Stimulated activated naive CD8-positive, alpha-beta T cell treated with anti-CD3 and anti-CD28 coated beads, Interleukin-15, Interleukin-2, amounts not matched to agents 100 ng/mL and 50 ng/mL, for 24 hours (primary cell): ENCODE measurements around the gene AGTRAP.

Experiments used
- H3K27ac Mint-ChIP-seq: one replicate; pipeline ENCODE4 v1.8.0; 2021; ENCODE audit warnings: mild to moderate bottlenecking, mixed read lengths
- H3K27me3 Mint-ChIP-seq: one replicate; pipeline ENCODE4 v1.8.0; 2021; ENCODE audit warnings: mixed read lengths
- H3K36me3 Mint-ChIP-seq: one replicate; pipeline ENCODE4 v1.8.0; 2021; ENCODE audit warnings: low read depth, mixed read lengths
- H3K4me1 Mint-ChIP-seq: one replicate; pipeline ENCODE4 v1.8.0; 2021; ENCODE audit warnings: low read depth, mixed read lengths
- H3K4me3 Mint-ChIP-seq: one replicate; pipeline ENCODE4 v1.8.0; 2021; ENCODE audit warnings: mild to moderate bottlenecking, mixed read lengths
- H3K9me3 Mint-ChIP-seq: one replicate; pipeline ENCODE4 v1.8.0; 2021; ENCODE audit warnings: mixed read lengths

Gene AGTRAP

GRCh38 chr1:11757047-11757446 lies 21.1 kb downstream of the AGTRAP start:
- no peaks in the 10 kb centered on the region for H3K9me3 Mint-ChIP-seq
- no peaks in the 10 kb centered on the region for H3K36me3 Mint-ChIP-seq
- H3K27me3 Mint-ChIP-seq, result peaks cover 5% of the 10 kb centered on the region
- H3K4me3 Mint-ChIP-seq, result no peak overlapping the region
- H3K4me1 Mint-ChIP-seq, result peaks cover 3% of the 10 kb centered on the region
- H3K27ac Mint-ChIP-seq, result no peak overlapping the region

DNA sequence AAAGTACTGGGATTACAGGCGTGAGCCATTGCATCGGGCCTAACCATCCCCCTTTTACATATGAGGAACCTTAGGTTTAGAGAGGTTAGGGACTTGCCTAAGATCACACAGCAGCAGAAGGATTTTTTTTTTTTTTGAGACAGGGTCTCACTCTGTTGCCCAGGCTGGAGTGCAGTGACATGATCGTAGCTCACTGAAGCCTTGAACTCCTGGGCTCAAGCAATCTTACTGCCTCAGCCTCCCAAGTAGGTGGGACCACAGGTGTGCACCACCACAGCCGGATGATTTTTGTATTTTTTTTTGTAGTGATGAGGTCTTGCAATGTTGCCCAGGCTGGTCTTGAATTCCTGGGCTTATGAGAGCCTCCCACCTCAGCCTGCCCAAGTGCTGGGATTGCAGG lies 23.9 kb downstream of the AGTRAP start:
- no peak overlapping the region for H3K27ac Mint-ChIP-seq
- H3K27me3 Mint-ChIP-seq, result peaks cover 13% of the 10 kb centered on the region
- H3K36me3 Mint-ChIP-seq, result no peaks in the 10 kb centered on the region
- no peaks in the 10 kb centered on the region for H3K9me3 Mint-ChIP-seq
- H3K4me1 Mint-ChIP-seq, result peaks cover 3% of the 10 kb centered on the region
- no peak overlapping the region for H3K4me3 Mint-ChIP-seq

DNA sequence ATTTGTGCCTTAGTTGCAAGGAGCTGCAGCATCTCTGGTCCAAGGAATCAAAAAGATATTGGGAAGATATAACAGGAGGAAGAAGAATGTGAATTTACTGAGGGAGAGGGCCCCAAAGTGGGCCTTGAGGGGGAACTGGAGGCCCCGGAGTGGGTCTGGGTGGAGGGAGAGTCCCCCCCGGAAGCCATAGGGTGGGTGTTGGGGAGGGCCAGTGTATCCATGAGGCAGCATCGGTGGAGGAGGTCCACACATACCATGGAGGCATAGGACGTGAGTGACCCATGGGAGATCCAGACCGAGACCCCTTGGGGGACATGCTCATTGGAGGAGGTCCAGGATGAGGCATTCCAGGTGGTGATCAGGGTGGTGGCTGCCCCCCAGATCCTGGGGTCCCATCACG lies 25.3 kb downstream of the AGTRAP start:
- no peaks in the 10 kb centered on the region for H3K36me3 Mint-ChIP-seq

GRCh38 chr1:11761988-11762406 lies 26.1 kb downstream of the AGTRAP start, which contains the start of gene C1orf167:
C1orf167 (plus strand) TSS chr1:11762193; CDS start chr1:11764401, 2,208 bp downstream.
- Mint-ChIP-seq H3K27me3 (peaks cover 13% of the 10 kb centered on the region), H3K27ac (no peak within 1 kb of the TSS), H3K9me3 (no peaks in the 10 kb centered on the region), H3K36me3 (no peaks in the 10 kb centered on the region), H3K4me1 (peaks cover 3% of the 10 kb centered on the region), H3K4me3 (no peak within 1 kb of the TSS)

More for the DNA sequence above, 25.3 kb downstream of the AGTRAP start:
- Mint-ChIP-seq H3K9me3 (no peaks in the 10 kb centered on the region), H3K27me3 (peaks cover 13% of the 10 kb centered on the region), H3K4me1 (peaks cover 3% of the 10 kb centered on the region), H3K27ac (no peak overlapping the region), H3K4me3 (no peak overlapping the region)

DNA sequence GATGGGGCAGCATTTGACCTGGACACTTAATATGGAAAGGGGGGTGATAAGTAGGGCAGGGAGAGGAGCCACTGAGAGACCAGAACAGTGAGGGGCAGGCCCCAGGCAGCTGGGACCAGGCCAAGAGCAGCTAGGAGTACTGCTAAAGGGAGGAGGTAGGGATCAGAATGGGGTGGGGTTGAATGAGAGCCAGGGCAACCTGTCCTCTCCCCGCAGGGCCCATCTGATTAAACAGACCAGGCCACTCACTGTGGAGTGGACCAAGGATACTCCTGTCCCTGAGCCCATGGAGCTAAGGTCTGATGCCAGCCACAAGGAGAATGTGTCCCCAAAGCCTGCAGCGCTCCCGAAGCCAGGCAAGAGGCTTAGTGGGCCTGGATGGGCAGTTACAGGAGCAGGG lies 28.2 kb downstream of the AGTRAP start:
- H3K4me3 Mint-ChIP-seq, result no peak overlapping the region
- no peak overlapping the region for H3K27ac Mint-ChIP-seq
- H3K27me3 Mint-ChIP-seq, result peaks cover 13% of the 10 kb centered on the region
- H3K9me3 Mint-ChIP-seq, result no peaks in the 10 kb centered on the region
- peaks cover 3% of the 10 kb centered on the region for H3K4me1 Mint-ChIP-seq
- no peaks in the 10 kb centered on the region for H3K36me3 Mint-ChIP-seq

DNA sequence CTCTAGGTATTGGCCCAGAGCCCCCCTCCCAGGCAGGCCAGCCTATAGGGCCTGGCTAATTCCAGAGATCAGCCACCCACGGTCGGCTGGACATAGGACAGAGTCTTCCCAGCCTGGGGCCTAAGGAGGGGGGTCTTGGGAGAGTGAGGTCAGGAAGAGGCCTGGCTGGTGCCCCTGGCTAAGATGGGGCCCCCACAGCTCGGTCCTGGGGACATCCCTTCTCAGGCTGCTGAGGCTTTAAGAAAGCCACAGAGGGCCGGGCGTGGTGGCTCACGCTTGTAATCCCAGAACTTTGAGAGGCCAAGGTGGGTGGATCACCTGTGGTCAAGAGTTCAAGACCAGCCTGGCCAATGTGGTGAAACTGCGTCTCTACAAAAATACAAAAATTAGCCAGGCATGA lies 28.6 kb downstream of the AGTRAP start:
- no peak overlapping the region for H3K27ac Mint-ChIP-seq
- H3K4me1 Mint-ChIP-seq, result peaks cover 3% of the 10 kb centered on the region
- H3K36me3 Mint-ChIP-seq, result no peaks in the 10 kb centered on the region
- H3K9me3 Mint-ChIP-seq, result no peaks in the 10 kb centered on the region
- no peak overlapping the region for H3K4me3 Mint-ChIP-seq
- H3K27me3 Mint-ChIP-seq, result peaks cover 13% of the 10 kb centered on the region

GRCh38 chr1:11765661-11766428 lies 29.9 kb downstream of the AGTRAP start:
- H3K4me1 Mint-ChIP-seq, result peaks cover 3% of the 10 kb centered on the region

DNA sequence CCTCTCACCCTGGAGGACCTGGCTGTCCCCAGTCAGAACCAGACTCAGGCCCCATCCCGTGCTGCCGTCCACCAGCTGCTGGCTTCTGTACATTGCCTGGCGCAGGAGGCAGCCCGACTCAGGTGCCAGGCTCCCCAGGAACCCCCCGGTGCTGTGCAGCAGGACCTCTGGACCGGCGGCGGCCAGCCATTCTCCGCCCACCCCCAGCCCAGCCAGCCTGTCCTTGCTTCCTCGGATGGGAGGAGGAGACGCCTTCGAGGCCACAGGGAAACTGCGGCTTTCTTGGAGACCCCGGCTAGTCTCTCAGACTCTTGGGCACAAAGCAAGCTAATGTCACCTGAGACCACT lies 30.5 kb downstream of the AGTRAP start:
- Mint-ChIP-seq H3K27me3 (peaks cover 8% of the 10 kb centered on the region), H3K4me1 (peaks cover 3% of the 10 kb centered on the region), H3K36me3 (no peaks in the 10 kb centered on the region), H3K27ac (no peak overlapping the region), H3K9me3 (no peaks in the 10 kb centered on the region), H3K4me3 (no peak overlapping the region)

More at GRCh38 chr1:11765661-11766428, 29.9 kb downstream of the AGTRAP start:
- H3K4me3 Mint-ChIP-seq, result no peak overlapping the region
- H3K9me3 Mint-ChIP-seq, result no peaks in the 10 kb centered on the region
- peaks cover 13% of the 10 kb centered on the region for H3K27me3 Mint-ChIP-seq
- H3K36me3 Mint-ChIP-seq, result no peaks in the 10 kb centered on the region
- no peak overlapping the region for H3K27ac Mint-ChIP-seq

- Mint-ChIP-seq H3K27ac (no peak overlapping the region), H3K4me3 (no peak overlapping the region), H3K36me3 (no peaks in the 10 kb centered on the region), H3K9me3 (no peaks in the 10 kb centered on the region), H3K27me3 (no peaks in the 10 kb centered on the region), H3K4me1 (no peaks in the 10 kb centered on the region)
Measured at GRCh38 chr1:11767922-11768704, 32.2 kb downstream of the AGTRAP start.

DNA sequence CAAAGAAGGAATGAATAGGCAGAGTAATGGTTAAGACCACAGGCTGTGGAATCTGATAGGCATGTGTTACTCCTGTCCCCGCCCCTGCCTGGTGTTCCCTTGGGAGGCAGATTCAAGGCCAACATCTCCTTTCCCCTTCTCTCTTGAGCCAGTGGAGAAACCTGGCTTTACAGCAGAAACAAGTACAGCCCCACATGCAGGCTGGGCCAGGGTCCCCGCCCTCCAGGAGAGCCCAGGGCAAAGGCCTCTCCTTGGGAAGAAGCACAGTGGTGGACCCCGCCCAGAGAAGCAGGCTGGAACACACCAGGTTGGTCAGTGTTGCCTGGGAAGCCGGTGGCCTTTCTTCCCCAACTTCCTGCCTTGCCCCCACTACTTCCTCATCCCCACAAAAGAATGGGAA lies 32.9 kb downstream of the AGTRAP start:
- H3K36me3 Mint-ChIP-seq, result no peaks in the 10 kb centered on the region
- H3K27ac Mint-ChIP-seq, result no peak overlapping the region

GRCh38 chr1:11769274-11769673 lies 33.3 kb downstream of the AGTRAP start:
- H3K27ac Mint-ChIP-seq, result no peak overlapping the region
- no peaks in the 10 kb centered on the region for H3K4me1 Mint-ChIP-seq
- H3K36me3 Mint-ChIP-seq, result no peaks in the 10 kb centered on the region
- no peaks in the 10 kb centered on the region for H3K27me3 Mint-ChIP-seq
- H3K9me3 Mint-ChIP-seq, result no peaks in the 10 kb centered on the region
- H3K4me3 Mint-ChIP-seq, result no peak overlapping the region

More for the DNA sequence above, 32.9 kb downstream of the AGTRAP start:
- Mint-ChIP-seq H3K9me3 (no peaks in the 10 kb centered on the region), H3K4me1 (no peaks in the 10 kb centered on the region), H3K4me3 (no peak overlapping the region), H3K27me3 (no peaks in the 10 kb centered on the region)

GRCh38 chr1:11770011-11770410 lies 34.1 kb downstream of the AGTRAP start:
- no peaks in the 10 kb centered on the region for H3K9me3 Mint-ChIP-seq
- no peaks in the 10 kb centered on the region for H3K27me3 Mint-ChIP-seq
- H3K4me1 Mint-ChIP-seq, result no peaks in the 10 kb centered on the region
- H3K4me3 Mint-ChIP-seq, result no peak overlapping the region
- no peaks in the 10 kb centered on the region for H3K36me3 Mint-ChIP-seq
- no peak overlapping the region for H3K27ac Mint-ChIP-seq

- no peaks in the 10 kb centered on the region for H3K36me3 Mint-ChIP-seq
Measured at GRCh38 chr1:11771481-11772043, 35.6 kb downstream of the AGTRAP start.

GRCh38 chr1:11772458-11772857 lies 36.5 kb downstream of the AGTRAP start:
- no peaks in the 10 kb centered on the region for H3K27me3 Mint-ChIP-seq
- H3K9me3 Mint-ChIP-seq, result no peaks in the 10 kb centered on the region
- no peak overlapping the region for H3K27ac Mint-ChIP-seq
- H3K36me3 Mint-ChIP-seq, result no peaks in the 10 kb centered on the region
- no peak overlapping the region for H3K4me3 Mint-ChIP-seq
- no peaks in the 10 kb centered on the region for H3K4me1 Mint-ChIP-seq

More at GRCh38 chr1:11771481-11772043, 35.6 kb downstream of the AGTRAP start:
- Mint-ChIP-seq H3K27me3 (no peaks in the 10 kb centered on the region), H3K4me1 (no peaks in the 10 kb centered on the region), H3K9me3 (no peaks in the 10 kb centered on the region), H3K27ac (no peak overlapping the region), H3K4me3 (no peak overlapping the region)

DNA sequence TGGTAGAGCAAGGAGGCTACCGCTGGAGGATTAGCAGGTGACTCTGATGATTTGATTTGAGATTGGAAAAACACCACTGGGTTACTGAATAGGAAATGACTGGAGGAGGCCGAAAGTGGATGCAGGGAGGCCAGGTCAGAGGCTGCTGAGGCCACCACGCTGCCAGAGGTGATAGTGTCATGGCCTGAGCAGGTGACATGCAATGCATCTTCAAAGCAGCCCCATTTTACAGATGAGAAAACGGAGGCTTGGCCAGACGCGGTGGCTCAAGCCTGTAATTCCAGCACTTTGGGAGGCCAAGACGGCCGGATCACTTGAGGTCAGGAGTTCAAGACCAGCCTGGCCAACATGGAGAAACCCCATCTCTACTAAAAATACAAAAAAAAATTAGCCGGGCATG lies 38.8 kb downstream of the AGTRAP start:
- H3K4me3 Mint-ChIP-seq, result no peak overlapping the region
- H3K36me3 Mint-ChIP-seq, result no peaks in the 10 kb centered on the region
- no peaks in the 10 kb centered on the region for H3K9me3 Mint-ChIP-seq
- no peaks in the 10 kb centered on the region for H3K27me3 Mint-ChIP-seq
- no peak overlapping the region for H3K27ac Mint-ChIP-seq
- H3K4me1 Mint-ChIP-seq, result no peaks in the 10 kb centered on the region
